ENCODE data around the gene ZDHHC16.

- TF ChIP-seq POLR2AphosphoS5 (IDR thresholded peaks at IDR 0.05): no peak
- TF ChIP-seq POLR2A (IDR thresholded peaks at IDR 0.05; ENCODE audit: low read depth): no peak
These were observed 3.7 kb upstream of the ZDHHC16 start for GRCh38 chr10:97442277-97442676.

All from esophagus muscularis mucosa (tissue), 2 donors.